Activated CD8-positive, alpha-beta memory T cell treated with anti-CD3 and anti-CD28 coated beads, Interleukin-2, amount 10 ng/mL, durations not matched to agents 7 days and 5 days (primary cell): ENCODE measurements around the gene WDR5B. TPM values are rescaled to one million over a fixed set of nuclear protein-coding genes. Genes with fewer than 3 reads are reported as not detected.

ENCODE experiments used
- ATAC-seq: fragments of 150-1000 bp; cut with Tn5 transposase; one replicate; pipeline ENCODE4 v1.10.0; 2021; ENCODE audit warnings: moderate library complexity
- CTCF ChIA-PET: fragments of 350-600 bp; sonication (Branson Sonifier 250); formaldehyde crosslinking; loops from one replicate; lab custom pipeline; 2021; ENCODE audit warnings: antibody characterized with exemption; lab: Charles Lee
- DNase-seq: peaks from one replicate; pipeline ENCODE4 v3.0.0-alpha.2; 2020
- H3K27ac Mint-ChIP-seq: one replicate; pipeline ENCODE4 v1.8.0; 2021; ENCODE audit warnings: mild to moderate bottlenecking, mixed read lengths
- H3K27me3 Mint-ChIP-seq: one replicate; pipeline ENCODE4 v1.8.0; 2021; ENCODE audit warnings: mixed read lengths
- H3K36me3 Mint-ChIP-seq: one replicate; pipeline ENCODE4 v1.8.0; 2021; ENCODE audit warnings: mild to moderate bottlenecking, mixed read lengths
- H3K4me1 Mint-ChIP-seq: one replicate; pipeline ENCODE4 v1.8.0; 2021; ENCODE audit warnings: mixed read lengths
- H3K4me3 Mint-ChIP-seq: one replicate; pipeline ENCODE4 v1.8.0; 2021; ENCODE audit warnings: mild to moderate bottlenecking, moderate library complexity, mixed read lengths
- H3K9me3 Mint-ChIP-seq: one replicate; pipeline ENCODE4 v1.8.0; 2022; ENCODE audit warnings: low read depth, mixed read lengths
- total RNA-seq, 2 experiments: library from RNA; stranded (reverse); gene quantifications; one replicate each; pipeline ENCODE4 v1.2.3, GENCODE V29; 2021

The WDR5B gene
- total RNA-seq, 2 experiments from 2014 or later: 4.6 to 4.8 TPM

DNA sequence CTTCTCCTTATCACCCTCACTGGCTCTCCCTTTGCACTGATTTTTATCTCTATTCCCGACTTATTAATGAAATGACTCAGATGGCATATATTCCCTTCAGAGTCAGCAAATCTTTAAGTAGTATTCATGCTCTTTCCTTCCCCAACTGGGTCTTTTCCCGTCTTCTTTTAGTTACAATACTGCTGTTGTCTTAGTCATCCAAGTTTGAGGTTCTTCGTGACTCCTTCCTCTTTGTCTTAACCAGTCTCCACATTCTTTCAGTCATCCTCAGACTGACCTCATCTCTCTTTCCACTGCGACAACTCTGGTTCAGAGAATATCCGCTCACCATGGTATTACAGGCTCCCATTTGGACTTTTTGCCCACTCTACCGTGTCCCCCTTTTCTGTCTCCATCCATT, 12.4 kb downstream of the WDR5B start:
- CTCF ChIA-PET: interaction anchor here (1.4 kb wide), 1 partner anchor 19 kb away, joined by 3 read pairs; the partner anchor contains the start of gene FAM162A
- Mint-ChIP-seq H3K27me3 (no peaks in the 10 kb centered on the region), H3K9me3 (no peaks in the 10 kb centered on the region), H3K27ac (no peak overlapping the region), H3K4me3 (no peak overlapping the region), H3K36me3 (peaks cover 45% of the 10 kb centered on the region), H3K4me1 (peaks cover 6% of the 10 kb centered on the region)
- no peak for ATAC-seq
- DNase-seq: no peak

DNA sequence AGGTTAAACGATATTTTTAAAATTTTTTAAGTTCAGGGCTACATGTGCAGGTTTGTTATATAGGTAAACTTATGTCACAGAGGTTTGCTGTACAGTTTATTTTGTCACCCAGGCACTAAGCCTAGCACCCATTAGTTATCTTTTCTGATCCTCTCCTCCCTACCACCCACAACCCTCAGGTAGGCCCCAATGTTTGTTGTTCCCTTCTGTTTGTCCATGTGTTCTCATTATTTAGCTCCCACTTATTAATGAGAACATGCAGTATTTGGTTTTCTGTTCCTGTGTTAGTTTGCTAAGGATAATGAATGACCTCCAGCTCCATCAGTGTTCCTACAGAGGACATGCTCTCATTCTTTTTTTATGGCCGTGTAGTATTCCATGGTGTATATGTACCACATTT, 16.9 kb downstream of the WDR5B start:
- H3K9me3 Mint-ChIP-seq: no peaks in the 10 kb centered on the region
- CTCF ChIA-PET: interaction anchor here (1.5 kb wide), 1 partner anchor 17 kb away, joined by 3 read pairs; the partner anchor contains the start of gene WDR5B
- no peak overlapping the region for H3K4me3 Mint-ChIP-seq

DNA sequence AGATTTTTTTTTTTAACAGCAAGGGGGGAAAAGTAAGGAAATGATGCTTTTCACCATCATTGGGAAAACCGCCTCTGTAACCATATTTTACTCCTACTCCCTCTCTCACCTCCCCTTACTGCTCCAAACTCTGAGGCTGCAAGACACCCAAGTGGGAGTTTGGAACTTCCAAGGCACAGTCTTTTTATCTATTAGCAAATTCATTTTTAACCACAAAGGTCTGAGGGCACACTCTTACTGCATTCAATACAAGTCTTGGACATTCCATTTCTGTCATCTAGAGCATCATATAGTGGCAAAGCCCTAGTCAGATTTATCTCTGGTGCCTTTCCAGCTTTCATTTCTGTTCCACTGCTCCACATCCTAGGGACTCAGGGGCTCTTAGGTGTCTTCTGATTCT, 18.7 kb downstream of the WDR5B start:
- CTCF ChIA-PET: no interaction called here
- no peak for ATAC-seq
- H3K27ac Mint-ChIP-seq: no peak overlapping the region

More for the DNA sequence above, 16.9 kb downstream of the WDR5B start:
- DNase-seq: no peak
- ATAC-seq: no peak
- no peaks in the 10 kb centered on the region for H3K27me3 Mint-ChIP-seq
- H3K36me3 Mint-ChIP-seq: peaks cover 26% of the 10 kb centered on the region
- peaks cover 22% of the 10 kb centered on the region for H3K4me1 Mint-ChIP-seq
- no peak overlapping the region for H3K27ac Mint-ChIP-seq

DNA sequence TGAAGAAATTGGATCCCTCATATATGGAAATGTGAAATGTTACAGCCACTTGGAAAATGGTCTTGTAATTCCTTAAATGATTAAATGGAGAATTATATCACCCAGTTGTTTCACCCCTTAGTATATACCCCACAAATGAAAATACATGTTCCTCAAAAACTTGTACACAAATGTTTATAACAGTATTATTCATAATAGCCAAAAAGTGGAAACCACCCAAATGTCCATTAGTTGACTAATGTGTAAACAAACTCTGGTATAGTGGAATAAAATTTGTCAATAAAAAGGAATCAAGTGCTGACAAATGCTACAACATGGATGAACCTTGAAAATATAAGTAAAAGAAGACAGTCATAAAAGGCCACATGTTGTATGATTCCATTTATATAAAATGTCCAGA, 19.4 kb downstream of the WDR5B start:
- Mint-ChIP-seq H3K27ac (no peak overlapping the region), H3K4me1 (peaks cover 30% of the 10 kb centered on the region), H3K9me3 (no peaks in the 10 kb centered on the region), H3K36me3 (peaks cover 20% of the 10 kb centered on the region), H3K4me3 (no peak overlapping the region), H3K27me3 (no peaks in the 10 kb centered on the region)
- CTCF ChIA-PET: interaction anchor here (1.3 kb wide), 1 partner anchor 12 kb away, joined by 5 read pairs; the partner anchor contains the start of gene FAM162A
- no peak for ATAC-seq
- DNase-seq: no peak

More for the DNA sequence above, 18.7 kb downstream of the WDR5B start:
- H3K4me3 Mint-ChIP-seq: no peak overlapping the region
- no peaks in the 10 kb centered on the region for H3K9me3 Mint-ChIP-seq
- DNase-seq: no peak
- peaks cover 30% of the 10 kb centered on the region for H3K4me1 Mint-ChIP-seq
- peaks cover 21% of the 10 kb centered on the region for H3K36me3 Mint-ChIP-seq
- H3K27me3 Mint-ChIP-seq: no peaks in the 10 kb centered on the region

DNA sequence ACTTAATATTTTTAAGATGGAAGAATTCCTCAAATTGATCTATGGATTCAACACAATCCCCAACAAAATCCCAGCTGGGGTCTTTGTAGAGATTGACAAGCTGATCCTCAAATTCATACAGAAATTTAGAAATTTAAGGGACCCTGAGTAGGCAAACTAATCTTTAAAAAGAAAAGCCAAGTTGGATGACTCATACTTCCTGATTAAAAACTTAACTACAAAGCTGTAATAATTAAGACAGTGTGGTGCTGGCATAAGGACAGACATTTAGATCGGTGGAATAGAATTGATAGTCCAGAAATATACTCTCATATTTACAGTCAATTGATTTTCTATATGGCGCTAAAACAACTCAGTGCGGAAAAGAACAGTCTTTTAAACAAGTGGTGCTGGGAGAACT, 20.3 kb downstream of the WDR5B start:
- Mint-ChIP-seq H3K9me3 (no peaks in the 10 kb centered on the region), H3K4me1 (peaks cover 30% of the 10 kb centered on the region), H3K27me3 (no peaks in the 10 kb centered on the region), H3K36me3 (peaks cover 20% of the 10 kb centered on the region), H3K27ac (no peak overlapping the region), H3K4me3 (no peak overlapping the region)
- no peak for DNase-seq
- CTCF ChIA-PET: interaction anchor here (1.3 kb wide), 1 partner anchor 11 kb away, joined by 5 read pairs; the partner anchor contains the start of gene FAM162A
- ATAC-seq: peak; percentile 33

DNA sequence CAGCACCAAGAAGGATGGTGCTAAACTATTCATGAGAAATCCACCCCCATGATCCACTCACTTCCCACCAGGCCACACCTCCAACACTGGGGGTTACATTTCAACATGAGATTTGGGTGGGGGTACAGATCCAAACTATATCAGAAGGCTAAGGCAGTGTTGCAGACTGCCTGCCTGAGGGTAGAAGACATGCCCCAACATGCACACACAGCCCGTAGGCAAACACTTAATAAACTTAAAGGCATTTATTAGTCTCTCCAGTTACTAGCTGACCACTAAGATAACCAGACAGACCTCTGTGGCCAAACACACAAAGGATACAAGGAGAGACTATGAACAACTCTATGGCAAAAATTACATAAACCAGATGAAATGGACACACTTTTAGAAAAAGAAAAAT, 21.7 kb downstream of the WDR5B start:
- Mint-ChIP-seq H3K4me3 (no peak overlapping the region), H3K9me3 (no peaks in the 10 kb centered on the region), H3K4me1 (peaks cover 30% of the 10 kb centered on the region), H3K27ac (no peak overlapping the region), H3K27me3 (no peaks in the 10 kb centered on the region), H3K36me3 (peaks cover 11% of the 10 kb centered on the region)
- ATAC-seq: no peak
- CTCF ChIA-PET: interaction anchor here (1.2 to 2.4 kb wide), 7 partner anchors 11 to 285 kb away, joined by 3 to 32 read pairs (median 4); partner anchors contain the start of genes FAM162A, MIX23 and WDR5B
- DNase-seq: no peak

DNA sequence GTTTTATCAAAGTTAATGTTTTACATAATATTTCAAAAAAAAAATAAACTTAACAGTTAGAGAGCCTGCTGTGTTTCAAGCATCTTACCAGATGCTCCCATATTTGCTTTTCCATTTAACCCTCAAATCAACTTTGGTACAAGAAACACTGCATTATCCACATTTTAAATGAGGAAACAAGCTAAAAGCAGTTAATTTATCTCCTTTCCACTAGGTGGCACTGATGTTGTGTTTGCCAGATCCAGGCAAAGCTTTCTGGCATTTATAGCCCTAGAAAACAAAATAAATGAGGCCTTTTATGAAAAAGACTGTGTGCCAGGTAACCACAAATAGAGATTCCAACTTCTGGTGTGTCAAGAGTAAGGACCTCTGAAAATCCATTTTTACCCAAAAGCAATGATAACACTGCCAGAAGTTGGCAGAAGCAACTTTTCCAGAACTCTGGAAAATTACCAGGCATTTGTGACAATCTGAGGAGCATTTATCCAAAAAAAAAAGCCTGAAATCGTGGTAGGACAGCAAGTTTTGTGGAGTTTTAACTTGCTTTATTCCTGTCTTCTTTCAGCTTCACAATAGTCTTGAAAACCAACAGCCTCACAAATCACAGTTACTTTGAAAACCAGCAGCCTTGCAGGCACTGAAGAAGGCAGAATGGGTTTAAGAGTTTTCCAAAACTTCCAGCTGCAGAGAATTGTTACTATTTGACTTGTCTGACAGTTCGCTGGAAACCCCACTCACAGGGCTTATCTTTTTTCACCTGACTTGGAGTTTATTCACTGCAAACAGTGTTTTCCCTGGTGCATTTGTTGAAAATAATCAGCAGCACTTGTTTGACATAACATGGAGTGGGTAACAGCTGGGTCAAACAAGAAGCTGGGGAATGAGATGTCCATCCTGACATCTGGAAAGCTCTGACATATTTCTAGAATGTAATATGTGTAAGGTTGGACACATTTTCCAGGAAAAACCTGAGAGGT, 22.7 kb downstream of the WDR5B start:
- H3K27ac Mint-ChIP-seq: no peak overlapping the region
- no peaks in the 10 kb centered on the region for H3K9me3 Mint-ChIP-seq
- no peak overlapping the region for H3K4me3 Mint-ChIP-seq
- peaks cover 10% of the 10 kb centered on the region for H3K36me3 Mint-ChIP-seq
- ATAC-seq: no peak
- peaks cover 37% of the 10 kb centered on the region for H3K4me1 Mint-ChIP-seq
- no peaks in the 10 kb centered on the region for H3K27me3 Mint-ChIP-seq
- no peak for DNase-seq
- CTCF ChIA-PET: interaction anchor here (0.6 to 2.4 kb wide), 20 partner anchors 9 to 401 kb away, joined by 3 to 32 read pairs (median 4); partner anchors contain the start of genes FAM162A, HSPBAP1, MIX23 and WDR5B

DNA sequence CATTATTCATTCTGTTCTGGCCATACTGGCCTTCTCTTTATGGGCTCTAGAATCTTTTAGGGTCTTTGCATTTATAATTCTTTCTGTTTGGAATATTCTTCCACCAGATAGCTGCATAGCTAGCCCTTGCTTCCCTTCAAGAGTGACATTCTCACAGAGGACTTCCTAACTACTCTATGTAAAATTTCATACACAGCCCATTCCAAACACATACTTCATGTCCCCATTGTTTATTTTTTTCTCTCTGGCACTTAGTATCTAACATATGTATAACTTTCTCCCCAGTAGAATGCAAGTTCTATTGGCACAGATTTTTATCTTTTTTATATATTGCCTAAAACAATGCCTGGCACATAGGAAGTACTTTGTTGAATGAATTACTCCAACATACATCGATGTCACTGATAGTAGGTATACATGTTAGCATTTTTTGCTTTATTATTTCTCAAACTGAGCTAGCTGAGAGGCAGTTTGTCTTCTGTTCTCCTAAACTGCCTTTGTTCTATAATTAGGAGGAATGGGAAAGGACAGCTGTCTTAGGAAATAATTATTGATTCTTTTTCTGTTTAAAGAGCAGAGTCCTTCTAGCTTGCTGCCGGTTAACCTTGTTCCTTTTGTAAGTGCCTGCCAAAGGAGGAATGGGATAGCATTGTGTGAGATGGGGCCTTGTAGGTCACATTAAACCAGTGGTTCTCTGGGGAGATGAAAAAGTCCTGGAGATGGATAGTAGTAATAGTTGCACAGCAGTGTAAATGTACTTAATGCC, 24.0 kb downstream of the WDR5B start:
- no peak for DNase-seq
- no peak for ATAC-seq
- Mint-ChIP-seq H3K9me3 (no peaks in the 10 kb centered on the region), H3K4me1 (peaks cover 44% of the 10 kb centered on the region), H3K36me3 (peaks cover 16% of the 10 kb centered on the region), H3K4me3 (no peak overlapping the region), H3K27me3 (no peaks in the 10 kb centered on the region), H3K27ac (no peak overlapping the region)
- CTCF ChIA-PET: interaction anchor here (1.4 kb wide), 1 partner anchor 402 kb away, joined by 3 read pairs; the partner anchor contains the start of gene HSPBAP1

DNA sequence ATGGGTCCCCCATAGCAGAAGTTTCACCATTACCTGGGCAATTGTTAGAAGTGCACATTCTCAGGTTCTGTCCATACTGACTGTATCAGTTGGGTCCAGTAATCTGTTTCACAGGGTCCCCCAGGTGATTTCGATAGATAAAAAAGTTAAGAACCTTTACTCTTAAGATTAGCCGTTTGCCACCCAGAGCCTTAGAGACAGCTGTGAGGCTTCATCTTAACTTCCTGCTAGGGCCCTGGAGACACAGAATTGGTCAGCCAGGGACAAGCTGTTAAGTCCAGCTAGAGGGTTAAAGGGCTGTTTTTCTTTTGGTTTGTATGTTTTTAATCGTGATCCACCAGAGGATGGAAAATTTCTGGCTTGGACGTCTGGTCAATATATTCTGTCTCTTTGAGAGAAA, 25.2 kb downstream of the WDR5B start:
- H3K4me1 Mint-ChIP-seq: peaks cover 48% of the 10 kb centered on the region
- no peaks in the 10 kb centered on the region for H3K27me3 Mint-ChIP-seq
- peaks cover 21% of the 10 kb centered on the region for H3K36me3 Mint-ChIP-seq
- no peak overlapping the region for H3K4me3 Mint-ChIP-seq
- H3K27ac Mint-ChIP-seq: no peak overlapping the region
- DNase-seq (no peak), ATAC-seq (no peak)
- no peaks in the 10 kb centered on the region for H3K9me3 Mint-ChIP-seq
- CTCF ChIA-PET: interaction anchor here (1.1 to 1.3 kb wide), 2 partner anchors 25 to 291 kb away, joined by 3 read pairs; partner anchors contain the start of gene WDR5B

DNA sequence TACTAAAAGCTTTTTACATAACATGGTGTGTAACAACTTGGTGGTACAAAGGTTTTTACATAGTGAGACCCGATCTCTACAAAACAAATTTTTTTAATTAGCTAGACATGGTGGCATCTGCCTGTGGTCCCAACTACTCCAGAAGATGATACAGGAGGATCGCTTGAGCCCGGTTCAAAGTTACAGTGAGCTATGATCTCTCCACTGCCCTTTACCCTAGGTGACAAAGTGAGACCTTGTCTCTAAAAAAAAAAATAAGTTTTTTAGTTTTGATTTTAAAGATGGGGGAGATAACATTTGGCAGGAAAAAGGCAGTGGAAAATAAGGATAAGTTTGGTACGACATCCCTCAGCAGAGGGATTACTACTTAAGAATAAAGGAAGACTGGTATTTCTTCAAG, 26.0 kb downstream of the WDR5B start:
- Mint-ChIP-seq H3K27ac (no peak overlapping the region), H3K4me1 (peaks cover 45% of the 10 kb centered on the region), H3K36me3 (peaks cover 21% of the 10 kb centered on the region), H3K4me3 (no peak overlapping the region), H3K27me3 (no peaks in the 10 kb centered on the region), H3K9me3 (no peaks in the 10 kb centered on the region)
- DNase-seq (no peak), ATAC-seq (no peak)
- CTCF ChIA-PET: interaction anchor here (1.3 kb wide), 1 partner anchor 292 kb away, joined by 3 read pairs; no protein-coding TSS in a partner anchor

DNA sequence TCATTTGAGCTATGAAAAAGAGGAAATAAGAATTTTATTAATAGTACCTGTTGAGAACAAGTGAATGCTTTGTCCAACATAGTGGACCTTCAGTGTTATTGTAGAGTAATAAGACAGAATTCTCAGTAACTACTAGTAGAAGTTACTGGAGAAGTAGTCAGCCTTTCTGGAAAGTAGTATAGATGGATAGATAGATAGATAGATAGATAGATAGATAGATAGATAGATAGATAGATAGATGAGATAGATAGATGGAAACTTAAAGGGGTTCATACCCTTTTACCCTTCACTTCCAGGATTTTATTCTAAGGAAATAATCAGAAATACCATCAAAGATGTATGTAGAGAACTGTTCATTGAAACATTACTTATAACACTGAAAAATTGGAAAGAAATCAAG, 26.7 kb downstream of the WDR5B start:
- Mint-ChIP-seq H3K36me3 (peaks cover 23% of the 10 kb centered on the region), H3K9me3 (no peaks in the 10 kb centered on the region), H3K27me3 (no peaks in the 10 kb centered on the region), H3K4me3 (no peak overlapping the region), H3K27ac (no peak overlapping the region), H3K4me1 (peaks cover 44% of the 10 kb centered on the region)
- DNase-seq: no peak
- CTCF ChIA-PET: no interaction called here
- ATAC-seq: no peak

DNA sequence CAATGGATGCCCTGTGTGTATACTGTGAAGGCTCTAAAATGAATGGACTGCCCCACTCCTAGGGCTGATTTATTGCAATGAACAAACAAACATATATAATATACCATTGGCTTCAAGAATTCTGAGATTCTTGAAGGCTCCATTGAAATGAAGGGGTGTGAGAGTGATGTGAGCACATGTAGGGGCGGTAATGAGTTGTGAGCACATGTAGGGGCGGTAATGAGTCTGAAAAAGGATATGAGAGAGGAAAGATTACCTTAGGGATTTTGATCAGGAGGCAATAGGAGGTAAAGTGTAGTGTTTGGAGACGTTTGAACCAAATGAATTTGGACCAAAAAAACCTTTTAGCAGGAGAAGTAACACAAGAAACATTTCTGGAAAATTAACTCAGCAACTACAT, 28.2 kb downstream of the WDR5B start:
- ATAC-seq (no peak), DNase-seq (no peak)
- Mint-ChIP-seq H3K36me3 (peaks cover 16% of the 10 kb centered on the region), H3K4me3 (no peak overlapping the region), H3K27me3 (no peaks in the 10 kb centered on the region), H3K27ac (no peak overlapping the region), H3K4me1 (peaks cover 34% of the 10 kb centered on the region), H3K9me3 (no peaks in the 10 kb centered on the region)
- CTCF ChIA-PET: no interaction called here
